G401 (cell line): ENCODE data around the gene CYB561. TPM values are rescaled to one million over a fixed set of nuclear protein-coding genes. Genes with fewer than 3 reads are reported as not detected.
A peak's percentile ranks its signal among the peaks of the same experiment; 100 is the strongest.

ENCODE experiments used
- DNase-seq: peaks from one replicate; pipeline ENCODE4 v3.0.0-alpha.2; 2015; ENCODE audit warnings: low spot score
- in situ Hi-C: cut with HindIII; loops from 2 replicates; pipeline ENCODE4 v1.10.0; 2016; ENCODE audit warnings: low sequenced_read_pairs, mixed read lengths
- total RNA-seq: library from RNA; depleted of rRNA; stranded (reverse); fragments of >200 nt; shearing (Covaris generic); gene quantifications from 2 replicates; pipeline ENCODE4 v1.2.3, GENCODE V29; 2014

The CYB561 gene
- total RNA-seq, 1 experiment from 2014 or later = not detected

DNA sequence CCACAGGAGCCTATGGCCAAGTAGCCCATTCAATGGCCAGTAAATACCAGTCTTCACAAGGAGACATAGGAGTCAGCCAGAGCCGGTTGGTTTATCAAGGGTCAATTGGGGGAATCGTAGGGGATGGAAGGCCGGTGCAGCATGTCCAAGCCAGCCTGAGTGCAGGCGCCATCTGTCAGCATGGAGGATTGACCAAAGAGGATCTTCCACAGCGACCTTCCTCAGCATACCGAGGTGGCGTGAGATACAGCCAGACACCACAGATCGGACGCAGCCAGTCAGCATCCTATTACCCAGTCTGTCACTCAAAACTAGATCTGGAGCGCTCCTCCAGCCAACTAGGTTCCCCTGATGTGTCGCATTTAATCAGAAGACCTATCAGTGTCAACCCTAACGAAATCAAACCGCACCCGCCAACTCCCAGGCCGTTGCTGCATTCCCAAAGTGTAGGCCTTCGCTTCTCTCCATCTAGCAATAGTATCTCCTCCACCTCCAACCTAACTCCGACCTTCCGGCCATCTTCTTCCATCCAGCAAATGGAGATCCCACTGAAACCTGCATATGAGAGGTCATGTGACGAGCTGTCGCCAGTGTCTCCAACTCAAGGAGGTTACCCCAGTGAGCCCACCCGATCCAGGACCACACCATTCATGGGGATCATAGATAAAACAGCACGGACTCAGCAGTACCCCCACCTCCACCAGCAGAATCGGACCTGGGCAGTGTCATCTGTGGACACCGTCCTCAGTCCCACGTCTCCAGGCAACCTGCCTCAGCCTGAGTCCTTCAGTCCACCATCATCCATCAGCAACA, 25.0 kb downstream of the CYB561 start:
- DNase-seq = no peak
- in situ Hi-C loops = no loop called here

DNA sequence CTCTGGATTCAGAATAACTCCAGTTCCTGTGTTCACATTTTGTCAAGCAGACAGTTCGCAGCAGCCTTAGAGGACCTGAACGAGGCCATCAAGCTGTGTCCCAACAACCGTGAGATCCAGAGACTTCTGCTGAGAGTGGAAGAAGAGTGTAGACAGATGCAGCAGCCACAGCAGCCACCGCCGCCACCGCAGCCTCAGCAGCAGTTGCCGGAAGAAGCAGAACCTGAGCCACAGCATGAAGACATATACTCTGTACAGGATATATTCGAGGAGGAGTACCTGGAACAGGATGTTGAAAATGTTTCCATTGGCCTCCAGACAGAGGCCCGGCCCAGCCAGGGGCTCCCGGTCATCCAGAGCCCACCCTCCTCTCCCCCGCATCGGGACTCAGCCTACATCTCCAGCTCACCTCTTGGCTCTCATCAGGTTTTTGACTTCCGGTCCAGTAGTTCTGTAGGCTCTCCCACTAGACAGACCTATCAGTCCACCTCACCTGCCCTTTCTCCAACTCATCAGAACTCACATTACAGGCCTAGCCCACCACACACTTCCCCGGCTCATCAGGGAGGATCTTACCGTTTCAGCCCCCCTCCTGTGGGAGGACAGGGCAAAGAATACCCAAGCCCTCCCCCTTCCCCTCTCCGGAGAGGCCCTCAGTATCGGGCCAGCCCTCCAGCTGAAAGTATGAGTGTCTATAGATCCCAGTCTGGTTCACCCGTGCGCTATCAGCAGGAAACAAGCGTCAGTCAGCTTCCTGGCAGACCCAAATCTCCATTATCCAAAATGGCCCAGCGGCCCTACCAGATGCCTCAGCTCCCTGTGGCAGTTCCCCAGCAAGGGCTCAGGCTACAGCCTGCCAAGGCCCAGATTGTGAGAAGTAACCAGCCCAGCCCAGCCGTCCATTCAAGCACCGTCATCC, 25.9 kb downstream of the CYB561 start:
- DNase-seq = no peak
- in situ Hi-C loops = no loop called here

DNA sequence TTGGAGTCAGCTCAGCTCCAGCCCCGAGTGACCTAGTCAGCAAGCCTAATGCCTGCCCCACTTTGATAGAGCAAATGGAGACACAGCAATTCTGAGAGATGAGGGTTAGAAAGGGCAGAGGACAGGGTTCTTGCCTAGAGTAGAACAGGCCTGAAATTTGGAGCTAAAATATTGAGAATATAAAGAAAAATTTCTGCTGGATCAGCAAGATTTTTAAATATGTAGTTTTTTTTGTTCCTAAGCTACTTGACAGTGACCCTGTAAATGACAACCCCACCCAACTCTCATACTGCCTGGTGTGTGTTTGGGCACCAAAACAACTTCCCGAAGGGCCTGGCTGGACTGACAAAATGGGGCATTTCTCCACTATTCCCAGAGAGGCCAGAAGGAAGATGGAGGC, 26.7 kb downstream of the CYB561 start:
- in situ Hi-C loops = no loop called here

DNA sequence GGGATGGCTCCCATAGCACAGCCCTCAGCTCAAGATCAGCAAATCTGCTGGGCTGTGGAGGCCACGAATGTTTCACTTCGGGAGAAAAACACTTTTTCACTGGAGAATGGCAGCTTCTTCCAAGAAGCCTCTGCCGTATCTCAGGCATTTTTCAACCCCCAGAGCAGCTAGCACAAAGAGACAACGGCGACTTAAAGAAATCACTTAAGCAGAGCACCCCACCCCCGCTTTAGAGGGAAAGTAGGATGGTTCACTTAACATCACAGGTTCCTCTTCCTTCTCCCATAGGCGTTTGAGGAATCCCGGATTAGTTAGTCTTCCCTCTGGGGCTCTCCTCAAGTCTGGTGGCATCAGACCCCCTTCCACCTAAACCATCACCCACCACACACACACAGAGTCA, 27.6 kb downstream of the CYB561 start:
- DNase-seq = no peak
- in situ Hi-C loops = no loop called here

More for the DNA sequence above, 26.7 kb downstream of the CYB561 start:
- no peak for DNase-seq

DNA sequence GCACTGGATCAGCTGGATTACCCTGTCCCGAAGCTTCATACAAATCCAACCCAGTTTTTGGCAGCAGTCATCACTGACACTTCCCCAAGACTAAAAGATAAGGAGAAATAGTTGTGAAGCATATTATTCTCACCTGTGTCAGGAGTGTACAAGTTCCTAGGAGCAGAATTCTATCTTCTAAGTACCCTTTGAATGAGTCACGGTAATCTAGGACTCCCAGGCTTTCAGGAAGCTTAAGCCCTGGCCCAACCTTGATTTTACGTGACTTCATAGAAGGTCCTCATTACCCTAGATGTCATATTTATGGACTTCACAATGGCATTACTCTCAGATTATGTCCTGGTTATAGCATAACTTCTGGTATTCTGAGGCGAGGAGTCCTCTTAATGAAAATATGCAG, 31.9 kb downstream of the CYB561 start:
- in situ Hi-C loops = no loop called here
- no peak for DNase-seq

DNA sequence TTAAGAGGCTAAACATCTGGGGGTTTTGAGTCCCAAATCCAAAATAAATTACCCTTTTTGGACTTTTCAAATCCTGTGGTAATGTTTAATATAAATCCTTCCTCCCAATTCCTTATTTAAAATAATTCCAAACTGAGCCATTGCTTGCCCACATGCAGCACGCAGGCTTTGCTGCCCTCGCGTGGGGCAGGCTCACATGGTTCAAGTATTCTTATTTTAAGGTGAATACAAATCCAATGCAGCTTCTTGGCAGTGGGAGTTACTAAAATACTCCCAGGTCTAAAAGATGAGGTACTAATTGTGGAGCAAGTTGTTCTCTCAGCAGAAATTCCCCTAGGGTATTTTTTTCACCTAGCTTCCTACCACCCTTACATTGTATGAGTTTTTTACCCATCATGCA, 33.0 kb downstream of the CYB561 start:
- in situ Hi-C loops = no loop called here
- no peak for DNase-seq

DNA sequence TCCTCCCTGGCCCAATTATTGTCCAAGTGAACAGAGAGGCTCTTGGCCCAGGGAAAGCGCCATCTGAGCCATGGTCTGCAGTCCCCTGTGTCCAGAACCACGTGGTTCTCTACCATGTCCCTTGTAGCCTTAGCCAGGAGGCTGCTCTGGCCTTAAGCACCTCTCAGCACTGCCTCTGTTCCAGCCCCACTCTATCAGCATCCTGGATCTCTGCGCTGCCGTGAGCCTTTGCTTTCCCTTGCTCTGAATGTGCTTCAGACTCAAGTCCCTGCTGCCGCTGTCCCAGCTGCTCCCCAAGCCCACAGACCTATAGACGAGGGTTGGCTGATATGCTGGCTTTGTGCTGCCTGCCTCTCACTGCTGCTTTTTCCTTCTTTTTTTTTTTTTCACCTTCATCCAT, 33.9 kb downstream of the CYB561 start:
- DNase-seq = no peak
- in situ Hi-C loops = no loop called here

DNA sequence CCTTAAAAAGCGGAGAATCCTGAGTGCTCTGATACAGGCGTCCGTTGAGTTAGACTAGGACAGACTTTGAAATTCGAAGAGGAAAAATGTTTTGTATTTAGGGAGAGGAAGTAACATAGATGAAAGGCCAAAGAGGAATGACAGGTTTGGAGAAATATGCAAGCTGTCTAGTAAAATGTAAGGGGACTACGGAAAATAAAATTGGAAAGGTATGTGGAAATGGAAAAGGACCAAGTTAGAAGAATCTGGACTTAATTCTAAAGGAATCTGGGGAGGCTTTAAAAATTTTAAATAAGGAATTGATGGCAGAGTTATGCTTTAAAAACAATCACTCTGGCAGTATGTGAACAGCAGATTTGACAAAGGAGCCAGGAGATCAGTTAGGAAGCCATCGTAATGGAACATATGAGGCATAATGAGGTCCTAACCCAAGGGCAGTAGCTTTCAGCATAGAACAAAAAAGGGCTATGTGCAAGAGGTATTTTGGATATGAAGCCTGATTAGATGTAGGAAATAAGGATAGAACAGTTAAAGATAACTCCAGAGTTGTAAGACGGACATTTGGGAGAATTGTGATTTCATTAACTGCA, 38.3 kb downstream of the CYB561 start:
- in situ Hi-C loops = no loop called here
- DNase-seq = no peak

DNA sequence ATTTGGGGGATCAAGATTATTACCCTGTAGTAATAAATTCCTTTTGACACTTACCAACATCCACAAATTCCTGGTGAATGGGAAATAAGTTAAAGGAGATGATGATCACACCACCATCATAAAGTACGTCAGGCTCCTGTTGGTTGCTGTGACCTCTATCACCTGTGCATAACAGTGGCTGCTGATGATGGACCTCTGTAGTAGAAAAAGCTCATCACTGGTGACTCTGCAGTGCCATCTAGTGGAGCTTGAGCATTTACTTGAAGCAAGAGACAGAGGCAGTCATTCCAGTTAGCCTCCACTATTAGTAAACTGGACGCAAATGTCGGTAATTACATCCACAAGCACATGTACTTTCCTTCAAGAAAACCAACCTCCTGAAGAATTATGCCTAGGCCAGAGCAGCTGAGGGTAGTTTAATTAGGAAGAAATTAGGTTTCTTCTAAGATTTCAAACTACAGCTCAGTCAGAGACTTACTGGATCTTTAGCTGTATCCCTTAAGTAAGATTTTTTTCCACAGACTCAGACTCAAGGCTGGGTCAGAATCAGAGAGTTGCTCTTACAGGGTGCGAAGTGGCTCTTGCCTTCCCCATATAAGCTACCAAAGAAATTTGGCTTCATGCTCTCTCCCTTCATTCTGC, 39.3 kb downstream of the CYB561 start:
- in situ Hi-C loops = no loop called here
- peak; percentile 88 for DNase-seq

DNA sequence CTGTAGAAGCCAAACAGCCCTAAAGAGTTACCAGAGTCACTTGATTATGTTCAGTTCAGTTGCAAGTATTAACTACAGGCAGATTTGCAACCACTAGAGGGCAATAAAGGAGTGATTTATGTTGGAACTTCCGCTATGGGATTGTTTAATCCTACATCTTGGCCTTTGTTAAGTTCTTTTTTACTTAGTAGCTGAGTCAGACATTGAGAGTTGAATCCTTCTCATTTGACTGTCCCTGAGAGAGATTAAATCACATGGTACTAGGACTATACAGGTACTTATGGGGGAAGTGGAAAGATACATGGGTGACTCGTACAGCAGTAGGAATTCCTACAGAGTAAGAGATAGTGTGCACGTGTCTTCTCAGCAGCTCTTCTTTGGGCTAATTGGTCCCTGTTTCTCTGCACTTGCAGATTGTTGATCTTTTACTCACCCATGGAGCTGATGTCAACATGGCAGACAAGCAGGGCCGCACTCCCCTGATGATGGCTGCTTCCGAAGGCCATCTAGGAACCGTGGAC, 40.3 kb downstream of the CYB561 start:
- in situ Hi-C loops = no loop called here
- peak; percentile 48 for DNase-seq

DNA sequence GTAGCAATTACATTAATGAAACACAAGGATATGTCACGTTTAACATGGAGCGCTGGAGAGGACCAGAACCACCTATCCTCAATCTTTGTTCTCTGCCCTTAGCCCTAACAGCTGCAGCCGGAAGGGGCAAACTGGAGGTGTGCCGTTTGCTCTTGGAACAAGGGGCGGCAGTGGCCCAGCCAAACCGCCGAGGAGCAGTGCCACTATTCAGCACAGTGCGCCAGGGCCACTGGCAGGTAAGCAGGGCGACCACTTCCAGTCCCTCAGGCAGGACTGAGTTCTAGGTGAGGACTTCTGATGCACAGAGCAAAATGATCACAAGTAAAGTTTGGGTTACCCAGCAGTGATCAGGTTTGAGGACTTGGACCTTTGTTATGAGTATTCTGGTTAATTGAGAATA, 41.1 kb downstream of the CYB561 start:
- DNase-seq = no peak
- in situ Hi-C loops = no loop called here

DNA sequence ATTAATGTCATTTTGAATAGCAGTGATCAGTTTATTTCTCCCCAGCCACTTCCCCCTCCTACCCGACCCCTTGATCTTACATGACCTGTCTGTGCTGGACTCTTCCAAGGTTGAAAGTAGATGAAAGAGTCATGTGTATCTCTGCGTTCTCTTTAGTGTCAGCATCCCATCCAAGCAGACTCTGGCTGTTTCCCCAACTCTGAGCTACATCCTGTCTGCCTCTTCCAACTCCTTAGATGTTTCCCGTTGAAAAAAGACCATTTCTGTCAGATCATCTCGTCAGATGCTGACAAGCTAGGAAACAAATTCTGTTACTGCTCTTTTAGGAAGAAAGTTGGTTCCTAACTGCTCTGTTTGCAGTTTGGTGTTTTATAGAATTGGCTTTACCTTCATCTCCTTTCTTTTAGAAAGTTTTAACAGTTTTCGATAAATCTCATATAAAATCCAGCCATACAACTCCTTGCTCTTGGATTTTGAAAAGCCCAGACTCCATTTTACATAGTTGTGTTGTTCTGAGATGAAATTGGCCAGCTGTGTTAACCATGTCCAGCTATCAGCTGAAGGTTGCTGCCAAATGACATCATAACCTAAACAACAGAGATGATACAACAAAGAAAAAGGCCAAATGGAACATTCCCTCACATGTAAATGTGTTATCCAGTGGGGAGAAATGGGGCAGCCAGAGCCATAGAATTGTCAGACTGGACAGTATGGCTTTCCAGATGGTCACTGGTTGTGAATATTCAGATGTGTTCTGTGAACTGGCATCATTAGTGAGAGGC, 43.5 kb downstream of the CYB561 start:
- no peak for DNase-seq
- in situ Hi-C loops = no loop called here

DNA sequence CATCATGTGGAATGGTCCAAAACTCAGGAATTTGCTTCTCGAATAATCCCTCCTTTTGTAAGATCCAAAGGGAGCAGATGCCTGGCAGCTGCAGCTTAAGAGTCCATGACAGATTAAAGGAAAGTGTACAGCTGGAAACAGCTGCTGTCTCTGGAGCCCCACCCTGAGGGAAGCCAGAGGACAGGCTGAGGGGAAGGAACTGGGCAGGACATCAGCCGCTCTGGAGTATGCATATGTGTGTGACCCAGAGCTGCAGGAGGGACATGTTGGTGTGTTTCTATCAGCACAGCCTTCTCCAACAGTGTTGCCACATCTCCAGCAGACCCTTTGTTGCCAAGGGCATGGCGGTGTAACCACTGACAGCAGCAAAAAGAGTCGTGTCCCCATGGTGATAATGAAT, 46.2 kb downstream of the CYB561 start:
- no peak for DNase-seq
- in situ Hi-C loops = no loop called here

DNA sequence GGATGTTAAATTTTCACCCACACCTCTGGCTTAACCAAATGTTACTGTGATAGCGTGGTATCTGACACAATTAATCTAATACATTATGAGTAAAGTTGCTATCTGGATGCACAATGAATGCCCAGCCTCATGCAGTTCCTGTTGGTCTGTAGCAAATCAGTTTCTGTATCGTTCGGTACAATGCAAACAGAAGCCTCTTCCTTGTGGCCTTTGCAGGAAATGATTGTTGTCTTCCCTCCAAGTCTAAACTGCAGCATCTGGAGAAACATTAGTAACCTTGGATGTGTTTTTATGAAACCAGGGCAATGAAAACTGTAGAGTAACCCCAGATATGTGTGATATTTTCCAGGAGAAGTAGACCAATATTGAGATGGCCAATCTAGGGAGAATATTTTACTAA, 46.8 kb downstream of the CYB561 start:
- DNase-seq = no peak
- in situ Hi-C loops = no loop called here

DNA sequence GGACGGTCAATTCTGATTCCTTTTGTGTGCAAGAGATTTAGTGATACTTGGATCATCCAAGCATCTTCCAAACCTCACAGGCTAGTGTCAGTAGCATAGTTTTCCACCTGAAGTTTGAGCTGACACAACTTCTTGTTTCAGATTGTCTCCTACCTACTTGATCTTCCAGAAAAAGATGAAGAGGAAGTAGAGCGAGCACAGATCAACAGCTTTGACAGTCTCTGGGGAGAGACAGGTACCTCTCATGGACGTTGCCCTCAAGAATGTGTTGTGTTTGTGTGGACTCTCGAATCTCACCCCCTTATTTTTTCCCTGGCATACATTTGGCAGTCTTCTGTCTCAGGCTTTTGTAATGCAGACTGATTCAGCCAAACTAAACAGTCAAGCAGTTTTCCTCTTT, 47.4 kb downstream of the CYB561 start:
- in situ Hi-C loops = no loop called here
- no peak for DNase-seq

DNA sequence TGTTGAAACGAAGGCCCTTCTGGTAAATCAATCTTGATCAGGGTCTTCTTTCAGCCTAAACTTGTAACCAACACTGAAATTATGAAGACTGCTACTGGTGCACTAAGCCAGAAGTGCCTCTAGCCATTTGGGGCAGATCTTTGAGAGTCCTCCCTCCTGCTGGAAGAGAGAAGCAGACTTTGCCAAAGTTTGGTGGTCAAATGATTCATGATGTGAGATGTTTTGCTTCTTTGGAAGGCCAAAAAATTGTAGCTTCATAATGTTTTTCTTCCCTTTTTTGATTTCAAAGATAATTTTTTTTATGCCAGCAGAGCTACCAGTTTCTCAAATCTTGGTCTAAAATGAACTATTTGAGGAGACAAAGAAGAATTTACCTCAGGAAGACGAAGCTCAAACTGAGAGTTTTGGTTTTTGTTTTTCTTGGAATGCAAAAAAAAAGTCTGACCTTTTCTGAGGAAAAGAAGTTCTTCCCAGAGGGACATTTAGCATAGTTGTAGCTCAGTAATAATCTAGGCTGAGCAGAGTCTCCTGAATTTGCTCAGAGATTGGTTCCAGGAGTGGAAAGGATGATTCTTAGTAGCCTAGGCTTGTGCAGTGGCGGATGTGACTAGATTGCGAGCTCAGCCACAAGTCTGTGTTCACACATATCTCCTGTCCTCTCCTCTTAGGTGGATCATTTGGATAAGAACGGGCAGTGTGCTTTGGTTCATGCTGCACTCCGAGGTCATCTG, 50.9 kb downstream of the CYB561 start:
- no peak for DNase-seq
- in situ Hi-C loops = no loop called here

DNA sequence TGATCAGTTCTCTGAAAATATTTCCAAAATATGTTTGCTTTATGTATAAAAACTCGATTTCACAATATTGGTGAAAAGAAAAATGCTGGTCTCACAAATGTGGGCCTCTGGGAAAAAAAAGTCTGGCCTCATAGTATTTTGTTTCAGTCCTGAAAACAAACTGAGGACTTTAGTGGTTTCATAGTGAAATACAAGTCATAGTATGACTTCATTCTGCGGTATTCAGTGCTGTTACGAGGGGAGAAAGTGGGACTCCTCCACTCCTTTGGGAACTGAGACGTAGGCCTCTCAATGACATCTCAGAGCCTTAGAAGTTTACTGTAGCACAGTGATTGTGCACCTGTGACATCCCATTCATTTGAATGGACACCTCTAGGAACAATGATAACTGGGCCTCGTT, 56.0 kb downstream of the CYB561 start:
- in situ Hi-C loops = no loop called here
- no peak for DNase-seq
